HCT116 (cell line): Measurements from ENCODE around the gene GALNT13.

Experiments
- CTCF ChIP-seq, 3 experiments: fragments of 200-600 bp in 1 of 3; sonication (generic) in 1 of 3; IDR thresholded peaks in 2 of 3; conservative IDR thresholded peaks in 1 of 3; 2 replicates each; pipeline ENCODE4 v1.5.1; 2012 to 2017; ENCODE audit warnings: low read depth in 2 of 3, low read length in 2 of 3, antibody characterized with exemption in 1 of 3, borderline replicate concordance in 1 of 3, control low read depth in 1 of 3, mild to moderate bottlenecking in 1 of 3, mixed read lengths in 1 of 3, mixed run types in 1 of 3, moderate library complexity in 1 of 3; ENCODE audit not compliant: insufficient read depth in 1 of 3
- EGR1 ChIP-seq: IDR thresholded peaks from 2 replicates; pipeline ENCODE4 v1.6.1; 2012; ENCODE audit warnings: low read depth
- EZH2 ChIP-seq: fragments of 200-600 bp; sonication (generic); IDR thresholded peaks from 2 replicates; pipeline ENCODE4 v1.6.1; 2017; ENCODE audit warnings: antibody characterized with exemption, mixed run types
- EZH2phosphoT487 ChIP-seq: fragments of 200-600 bp; IDR thresholded peaks from 2 replicates; pipeline ENCODE4 v1.6.1; 2018; ENCODE audit warnings: antibody characterized with exemption, borderline replicate concordance
- POLR2A ChIP-seq: IDR thresholded peaks from 2 replicates; pipeline ENCODE4 v1.7.0; 2011; ENCODE audit warnings: borderline replicate concordance; ENCODE audit not compliant: insufficient read depth, insufficient read length; ENCODE audit errors: extremely low read depth
- POLR2AphosphoS5 ChIP-seq: IDR thresholded peaks from 2 replicates; pipeline ENCODE4 v1.6.1; 2011; ENCODE audit warnings: mild to moderate bottlenecking, low read depth, low read length, moderate library complexity
- RAD21 ChIP-seq: IDR thresholded peaks from 2 replicates; pipeline ENCODE4 v1.6.1; 2012; ENCODE audit warnings: low read depth, mild to moderate bottlenecking
- SIN3A ChIP-seq: IDR thresholded peaks from 2 replicates; pipeline ENCODE4 v1.6.1; 2012; ENCODE audit warnings: low read depth
- YY1 ChIP-seq: IDR thresholded peaks from 2 replicates; pipeline ENCODE4 v1.6.1; 2011; ENCODE audit warnings: low read length, low read depth, moderate library complexity, mild to moderate bottlenecking; ENCODE audit not compliant: insufficient replicate concordance; ENCODE audit errors: extremely low read depth
- ZNF274 ChIP-seq: fragments of 200-500 bp; sonication (Bioruptor generic); IDR thresholded peaks from 2 replicates; pipeline ENCODE4 v1.6.1; 2014; ENCODE audit warnings: mild to moderate bottlenecking, low read depth, low read length, inconsistent platforms
- TF ChIP-seq, protein P1 (sequence below): IDR thresholded peaks from 2 replicates; pipeline ENCODE4 v1.6.1; 2012; ENCODE audit warnings: low read depth
- TF ChIP-seq, protein P2 (sequence below): IDR thresholded peaks from 2 replicates; pipeline ENCODE4 v1.6.1; 2011; ENCODE audit warnings: mild to moderate bottlenecking, low read length, moderate library complexity; ENCODE audit not compliant: insufficient replicate concordance; ENCODE audit errors: extremely low read depth

GRCh38 chr2:154433010-154433409, 561.3 kb downstream of the GALNT13 start:
- TF ChIP-seq CTCF (IDR thresholded peaks at IDR 0.05 in 2 of 3, conservative IDR thresholded peaks at IDR 0.05 in 1 of 3; ENCODE audit: borderline replicate concordance in 1 of 3, insufficient read depth in 1 of 3, low read depth in 2 of 3, low read length in 2 of 3), result no peak
- no peak for TF ChIP-seq EGR1
- TF ChIP-seq SIN3A, result no peak
- TF ChIP-seq POLR2A, result no peak
- TF ChIP-seq EZH2, result no peak
- no peak for TF ChIP-seq YY1
- no peak for TF ChIP-seq EZH2phosphoT487
- no peak for TF ChIP-seq POLR2AphosphoS5
- no peak for TF ChIP-seq ZNF274
- TF ChIP-seq, protein P1, sequence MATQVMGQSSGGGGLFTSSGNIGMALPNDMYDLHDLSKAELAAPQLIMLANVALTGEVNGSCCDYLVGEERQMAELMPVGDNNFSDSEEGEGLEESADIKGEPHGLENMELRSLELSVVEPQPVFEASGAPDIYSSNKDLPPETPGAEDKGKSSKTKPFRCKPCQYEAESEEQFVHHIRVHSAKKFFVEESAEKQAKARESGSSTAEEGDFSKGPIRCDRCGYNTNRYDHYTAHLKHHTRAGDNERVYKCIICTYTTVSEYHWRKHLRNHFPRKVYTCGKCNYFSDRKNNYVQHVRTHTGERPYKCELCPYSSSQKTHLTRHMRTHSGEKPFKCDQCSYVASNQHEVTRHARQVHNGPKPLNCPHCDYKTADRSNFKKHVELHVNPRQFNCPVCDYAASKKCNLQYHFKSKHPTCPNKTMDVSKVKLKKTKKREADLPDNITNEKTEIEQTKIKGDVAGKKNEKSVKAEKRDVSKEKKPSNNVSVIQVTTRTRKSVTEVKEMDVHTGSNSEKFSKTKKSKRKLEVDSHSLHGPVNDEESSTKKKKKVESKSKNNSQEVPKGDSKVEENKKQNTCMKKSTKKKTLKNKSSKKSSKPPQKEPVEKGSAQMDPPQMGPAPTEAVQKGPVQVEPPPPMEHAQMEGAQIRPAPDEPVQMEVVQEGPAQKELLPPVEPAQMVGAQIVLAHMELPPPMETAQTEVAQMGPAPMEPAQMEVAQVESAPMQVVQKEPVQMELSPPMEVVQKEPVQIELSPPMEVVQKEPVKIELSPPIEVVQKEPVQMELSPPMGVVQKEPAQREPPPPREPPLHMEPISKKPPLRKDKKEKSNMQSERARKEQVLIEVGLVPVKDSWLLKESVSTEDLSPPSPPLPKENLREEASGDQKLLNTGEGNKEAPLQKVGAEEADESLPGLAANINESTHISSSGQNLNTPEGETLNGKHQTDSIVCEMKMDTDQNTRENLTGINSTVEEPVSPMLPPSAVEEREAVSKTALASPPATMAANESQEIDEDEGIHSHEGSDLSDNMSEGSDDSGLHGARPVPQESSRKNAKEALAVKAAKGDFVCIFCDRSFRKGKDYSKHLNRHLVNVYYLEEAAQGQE, result no peak
- TF ChIP-seq, protein P2, sequence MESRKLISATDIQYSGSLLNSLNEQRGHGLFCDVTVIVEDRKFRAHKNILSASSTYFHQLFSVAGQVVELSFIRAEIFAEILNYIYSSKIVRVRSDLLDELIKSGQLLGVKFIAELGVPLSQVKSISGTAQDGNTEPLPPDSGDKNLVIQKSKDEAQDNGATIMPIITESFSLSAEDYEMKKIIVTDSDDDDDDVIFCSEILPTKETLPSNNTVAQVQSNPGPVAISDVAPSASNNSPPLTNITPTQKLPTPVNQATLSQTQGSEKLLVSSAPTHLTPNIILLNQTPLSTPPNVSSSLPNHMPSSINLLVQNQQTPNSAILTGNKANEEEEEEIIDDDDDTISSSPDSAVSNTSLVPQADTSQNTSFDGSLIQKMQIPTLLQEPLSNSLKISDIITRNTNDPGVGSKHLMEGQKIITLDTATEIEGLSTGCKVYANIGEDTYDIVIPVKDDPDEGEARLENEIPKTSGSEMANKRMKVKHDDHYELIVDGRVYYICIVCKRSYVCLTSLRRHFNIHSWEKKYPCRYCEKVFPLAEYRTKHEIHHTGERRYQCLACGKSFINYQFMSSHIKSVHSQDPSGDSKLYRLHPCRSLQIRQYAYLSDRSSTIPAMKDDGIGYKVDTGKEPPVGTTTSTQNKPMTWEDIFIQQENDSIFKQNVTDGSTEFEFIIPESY, result no peak
- no peak for TF ChIP-seq RAD21
